GM23248 (cell line): ENCODE measurements around the gene ARHGEF9. TPM values are rescaled to one million over a fixed set of nuclear protein-coding genes. Genes with fewer than 3 reads are reported as not detected.

Experiments
- DNase-seq: peaks from one replicate; pipeline ENCODE4 v3.0.0-alpha.2; 2015
- H2AFZ ChIP-seq: fragments of 200-600 bp; sonication (generic); 2 replicates; pipeline ENCODE4 v1.6.1; 2016; ENCODE audit warnings: antibody characterized with exemption
- H3F3A ChIP-seq: fragments of 200-600 bp; sonication (generic); 2 replicates; pipeline ENCODE4 v1.6.1; 2016; ENCODE audit warnings: mild to moderate bottlenecking, antibody characterized with exemption, mixed run types; ENCODE audit not compliant: insufficient read depth
- H3K27ac ChIP-seq: fragments of 200-600 bp; sonication (generic); 2 replicates; pipeline ENCODE4 v1.5.1; 2016; ENCODE audit warnings: mild to moderate bottlenecking
- H3K27me3 ChIP-seq: fragments of 200-600 bp; sonication (generic); replicated peaks from 2 replicates; pipeline ENCODE4 v1.6.1; 2016; ENCODE audit warnings: mild to moderate bottlenecking; ENCODE audit not compliant: insufficient read depth
- H3K36me3 ChIP-seq: fragments of 200-600 bp; sonication (generic); 2 replicates; pipeline ENCODE4 v1.6.1; 2016; ENCODE audit warnings: low read depth, mild to moderate bottlenecking
- H3K4me1 ChIP-seq: fragments of 200-600 bp; sonication (generic); 2 replicates; pipeline ENCODE4 v1.6.1; 2016; ENCODE audit warnings: mild to moderate bottlenecking; ENCODE audit not compliant: insufficient read depth
- H3K4me2 ChIP-seq: fragments of 200-600 bp; sonication (generic); one replicate; pipeline ENCODE4 v1.6.1; 2016; ENCODE audit warnings: mild to moderate bottlenecking; ENCODE audit not compliant: unreplicated experiment
- H3K4me3 ChIP-seq: fragments of 200-600 bp; sonication (generic); 2 replicates; pipeline ENCODE4 v1.5.1; 2016; ENCODE audit warnings: mild to moderate bottlenecking
- H3K79me2 ChIP-seq: fragments of 200-600 bp; sonication (generic); 2 replicates; pipeline ENCODE4 v1.6.1; 2016; ENCODE audit warnings: mild to moderate bottlenecking; ENCODE audit not compliant: insufficient read depth
- H3K9ac ChIP-seq: fragments of 200-600 bp; sonication (generic); 2 replicates; pipeline ENCODE4 v1.6.1; 2016; ENCODE audit warnings: mild to moderate bottlenecking
- H3K9me2 ChIP-seq: fragments of 200-600 bp; sonication (generic); 2 replicates; pipeline ENCODE4 v1.6.1; 2016; ENCODE audit warnings: mixed run types, mild to moderate bottlenecking, moderate library complexity; ENCODE audit not compliant: insufficient read depth
- H3K9me3 ChIP-seq: fragments of 200-600 bp; sonication (generic); one replicate; pipeline ENCODE4 v1.6.1; 2017; ENCODE audit warnings: low read depth
- H4K20me1 ChIP-seq: fragments of 200-600 bp; sonication (generic); 2 replicates; pipeline ENCODE4 v1.6.0; 2016; ENCODE audit not compliant: insufficient read depth
- EZH2 ChIP-seq: fragments of 200-600 bp; sonication (generic); IDR thresholded peaks from 2 replicates; pipeline ENCODE4 v1.6.1; 2018; ENCODE audit warnings: antibody characterized with exemption, mild to moderate bottlenecking; ENCODE audit not compliant: insufficient read depth, poor library complexity, severe bottlenecking
- EZH2phosphoT487 ChIP-seq: fragments of 200-600 bp; sonication (generic); IDR thresholded peaks from 2 replicates; pipeline ENCODE4 v1.6.1; 2018; ENCODE audit warnings: antibody characterized with exemption, moderate library complexity, mild to moderate bottlenecking, low read depth; ENCODE audit not compliant: insufficient read depth
- WGBS, 2 experiments: methylation state at CpG; one replicate each; pipeline ENCODE4 v1.1.6; 2015 to 2017; ENCODE audit warnings: low lambda C conversion rate in 2 of 2, low coverage in 1 of 2; ENCODE audit errors: missing lambda C conversion rate in 2 of 2; 5-methylcytosine and 5-hydroxymethylcytosine counted together
- in situ Hi-C: fragments of 300-500 bp; cut with MboI; formaldehyde crosslinking; loops from 2 replicates; pipeline ENCODE4 v1.15.0; 2020
- polyA plus RNA-seq: library from polyadenylated mRNA; unstranded; fragments of >200 nt; fragmentation: Nextera tagmentation; extraction: Ambion mirVana; gene quantifications from 2 replicates; pipeline ENCODE4 v1.2.1, GENCODE V29; 2016
- total RNA-seq: library from RNA; depleted of rRNA; stranded (reverse); fragments of >200 nt; shearing (Covaris generic); gene quantifications from 2 replicates; pipeline ENCODE4 v1.2.3, GENCODE V29; 2014

Gene ARHGEF9
- total and polyA plus RNA-seq, 2 experiments from 2014 or later: 11.1 to 13.5 TPM

DNA sequence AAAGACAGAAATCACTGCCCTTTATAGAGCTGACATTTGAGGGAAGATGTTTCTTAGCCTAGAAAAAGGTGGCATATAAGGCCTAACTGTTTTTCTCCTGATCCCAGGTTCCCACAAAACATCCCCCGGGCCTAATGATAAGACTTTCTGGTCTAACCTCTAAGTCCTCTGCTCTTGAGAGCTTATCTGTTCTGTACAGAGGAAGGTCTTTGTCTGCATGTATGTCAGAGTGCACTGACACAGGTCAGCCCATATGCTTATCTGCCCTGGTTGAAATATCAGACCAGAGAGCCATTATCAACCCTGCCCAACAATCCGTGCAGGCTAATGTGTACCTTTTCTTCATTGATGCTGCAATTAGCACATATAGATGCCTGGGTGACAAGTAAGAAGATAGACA is 76.2 kb downstream of the ARHGEF9 start:
- H3K9me3 ChIP-seq: no peaks in the 10 kb centered on the region
- H3K9me2 ChIP-seq: no peaks in the 10 kb centered on the region
- TF ChIP-seq EZH2phosphoT487 (no peak), EZH2 (no peak)
- no peaks in the 10 kb centered on the region for H4K20me1 ChIP-seq
- in situ Hi-C loops: no loop called here
- DNase-seq: no peak
- no peak overlapping the region for H2AFZ ChIP-seq
- no peak overlapping the region for H3K4me2 ChIP-seq
- no peaks in the 10 kb centered on the region for H3K79me2 ChIP-seq
- H3K27me3 ChIP-seq: no peaks in the 10 kb centered on the region
- no peak overlapping the region for H3K27ac ChIP-seq
- H3K36me3 ChIP-seq: 0 out of 2 replicates have a peak, but pooled peaks cover 4% of the 10 kb centered on the region
- H3F3A ChIP-seq: no peaks in the 10 kb centered on the region
- 85 to 100% methylated on average over 2 of the region's 2 CpGs for WGBS, 2 experiments
- no peak overlapping the region for H3K4me3 ChIP-seq
- H3K4me1 ChIP-seq: no peaks in the 10 kb centered on the region
- H3K9ac ChIP-seq: no peak overlapping the region

DNA sequence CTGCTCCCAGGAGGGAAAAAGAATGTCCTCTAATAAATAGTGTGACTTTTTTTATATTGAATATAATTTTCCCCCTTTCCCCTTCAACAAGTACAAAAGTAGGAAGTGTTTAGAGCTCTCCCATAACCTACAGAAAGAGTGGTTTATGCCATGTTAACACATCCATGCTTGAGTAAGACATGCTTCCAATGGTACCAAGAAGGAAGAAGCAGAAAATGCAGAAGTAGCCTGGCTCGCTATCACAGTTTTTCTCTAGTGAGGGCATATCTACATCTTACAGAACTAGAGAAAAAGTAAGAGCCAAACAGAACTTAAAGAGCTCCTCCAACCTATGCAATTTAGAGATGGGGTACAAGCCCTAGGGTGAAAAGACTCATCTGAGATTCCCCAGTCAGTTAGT is 82.5 kb downstream of the ARHGEF9 start:
- in situ Hi-C loops: no loop called here
- H3K9me2 ChIP-seq: no peaks in the 10 kb centered on the region
- H2AFZ ChIP-seq: no peak overlapping the region
- H3K79me2 ChIP-seq: no peaks in the 10 kb centered on the region
- no peaks in the 10 kb centered on the region for H4K20me1 ChIP-seq
- no peaks in the 10 kb centered on the region for H3K4me1 ChIP-seq
- 94 to 100% methylated on average over 1 of the region's 1 CpG for WGBS, 2 experiments
- 0 out of 2 replicates have a peak, but pooled peaks cover 4% of the 10 kb centered on the region for H3K36me3 ChIP-seq
- H3K4me2 ChIP-seq: no peak overlapping the region
- H3F3A ChIP-seq: no peaks in the 10 kb centered on the region
- DNase-seq: no peak
- H3K27me3 ChIP-seq: no peaks in the 10 kb centered on the region
- no peak overlapping the region for H3K9ac ChIP-seq
- no peak for TF ChIP-seq EZH2
- TF ChIP-seq EZH2phosphoT487: no peak
- H3K9me3 ChIP-seq: no peaks in the 10 kb centered on the region
- no peak overlapping the region for H3K4me3 ChIP-seq
- H3K27ac ChIP-seq: no peak overlapping the region

GRCh38 chrX:63686878-63687714 is 97.9 kb downstream of the ARHGEF9 start:
- no peaks in the 10 kb centered on the region for H3K4me1 ChIP-seq
- H3K9me3 ChIP-seq: no peaks in the 10 kb centered on the region
- no peak overlapping the region for H3K4me3 ChIP-seq
- 0 to 10% methylated on average over 1 of the region's 1 CpG for WGBS, 2 experiments
- peak; percentile 68 for DNase-seq
- no peaks in the 10 kb centered on the region for H4K20me1 ChIP-seq
- no peak overlapping the region for H3K27ac ChIP-seq
- H3K9ac ChIP-seq: no peak overlapping the region
- no peaks in the 10 kb centered on the region for H3K36me3 ChIP-seq
- in situ Hi-C loops: no loop called here
- TF ChIP-seq EZH2: no peak
- TF ChIP-seq EZH2phosphoT487: no peak
- H3F3A ChIP-seq: no peaks in the 10 kb centered on the region
- no peaks in the 10 kb centered on the region for H3K79me2 ChIP-seq
- H3K27me3 ChIP-seq: no peaks in the 10 kb centered on the region
- no peak overlapping the region for H3K4me2 ChIP-seq
- H3K9me2 ChIP-seq: no peaks in the 10 kb centered on the region
- no peak overlapping the region for H2AFZ ChIP-seq

DNA sequence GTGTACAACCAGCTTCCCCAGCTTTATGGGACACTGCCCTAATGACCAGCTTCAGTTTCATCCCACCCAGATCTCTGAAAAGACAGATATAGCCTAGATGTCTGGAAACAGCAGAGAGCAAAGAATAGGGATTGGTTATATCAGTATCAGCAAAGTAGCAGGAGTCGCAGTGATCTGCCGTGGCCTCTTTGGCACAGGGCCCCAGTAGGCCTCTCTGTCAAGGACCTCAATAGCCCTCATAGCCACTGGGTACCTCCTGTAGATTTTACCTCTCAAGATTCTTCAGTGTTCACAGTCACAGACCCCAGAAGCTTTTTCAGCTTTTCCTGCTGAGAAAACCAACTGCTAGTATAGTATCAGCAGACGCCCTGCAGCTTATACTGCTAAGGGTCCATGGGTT is 104.6 kb downstream of the ARHGEF9 start:
- Histone ChIP-seq H3K36me3 (no peaks in the 10 kb centered on the region), H2AFZ (no peak overlapping the region), H3K9me2 (no peaks in the 10 kb centered on the region), H3K4me2 (no peak overlapping the region), H3K27me3 (no peaks in the 10 kb centered on the region), H3K4me1 (no peaks in the 10 kb centered on the region), H3K27ac (no peak overlapping the region), H3K9ac (no peak overlapping the region), H3K79me2 (no peaks in the 10 kb centered on the region), H3K9me3 (no peaks in the 10 kb centered on the region), H3K4me3 (no peak overlapping the region), H3F3A (no peaks in the 10 kb centered on the region), H4K20me1 (no peaks in the 10 kb centered on the region)
- 97 to 100% methylated on average over 3 of the region's 3 CpGs for WGBS, 2 experiments
- no peak for DNase-seq
- TF ChIP-seq EZH2 (no peak), EZH2phosphoT487 (no peak)
- in situ Hi-C loops: no loop called here
